BJ (cell line): ENCODE measurements around the gene GZMM. TPM values are rescaled to one million over a fixed set of nuclear protein-coding genes. Genes with fewer than 3 reads are reported as not detected.

Experiments used
- CTCF ChIA-PET: fragments of 350-600 bp; formaldehyde crosslinking; extraction: SDS; loops from one replicate; lab custom pipeline; 2021; ENCODE audit warnings: antibody characterized with exemption, inconsistent platforms; lab: Yijun Ruan, JAX
- POLR2A ChIA-PET: fragments of 300-600 bp; sonication (Branson Sonifier 250); formaldehyde crosslinking; extraction: SDS; loops from one replicate; lab custom pipeline; 2021; ENCODE audit warnings: antibody characterized with exemption; lab: Charles Lee
- DNase-seq: peaks from one replicate; pipeline ENCODE4 v3.0.0-alpha.2; 2011; ENCODE audit warnings: low read depth
- H3K27me3 ChIP-seq: 2 replicates; pipeline ENCODE4 v1.6.0; 2011; ENCODE audit warnings: low read length; ENCODE audit not compliant: control insufficient read depth, insufficient read depth
- H3K36me3 ChIP-seq: 2 replicates; pipeline ENCODE4 v1.5.1; 2011; ENCODE audit warnings: low read length; ENCODE audit not compliant: control insufficient read depth, insufficient read depth
- H3K4me3 ChIP-seq: 2 replicates; pipeline ENCODE4 v1.5.1; 2011; ENCODE audit warnings: low read depth, mild to moderate bottlenecking, control low read depth, low read length
- CTCF ChIP-seq: IDR thresholded peaks from 2 replicates; pipeline ENCODE4 v1.5.1; 2011; ENCODE audit warnings: low read depth, mild to moderate bottlenecking, control low read depth, inconsistent platforms, low read length, moderate library complexity; ENCODE audit not compliant: insufficient read depth
- polyA plus RNA-seq: library from polyadenylated mRNA; depleted of rRNA; stranded (reverse); fragments of >200 nt; gene quantifications from 2 replicates; pipeline ENCODE4 v1.2.3, GENCODE V29; 2011

Gene GZMM
- polyA plus RNA-seq, 1 experiment = not detected

GRCh38 chr19:572743-573518 is 29.1 kb downstream of the GZMM start:
- ChIA-PET POLR2A (interaction anchor here (0.5 to 0.6 kb wide), 3 partner anchors 13 to 697 kb away, joined by 3 to 6 read pairs (median 4); no protein-coding TSS in a partner anchor), CTCF (interaction anchor here (1.4 kb wide), 1 partner anchor 40 kb away, joined by 6 read pairs; the partner anchor contains the start of gene CDC34)
- H3K4me3 ChIP-seq = peak overlapping the region; percentile 86
- TF ChIP-seq CTCF = no peak
- no peak for DNase-seq
- no peaks in the 10 kb centered on the region for H3K27me3 ChIP-seq
- 0 out of 2 replicates have a peak, but pooled peaks cover 1% of the 10 kb centered on the region for H3K36me3 ChIP-seq

- Histone ChIP-seq H3K27me3 (no peaks in the 10 kb centered on the region), H3K4me3 (peak overlapping the region; percentile 86), H3K36me3 (peaks cover 1% of the 10 kb centered on the region; the same call in 1 of the 2 replicates)
- no peak for TF ChIP-seq CTCF
- POLR2A ChIA-PET = no interaction called here
- DNase-seq = no peak
- CTCF ChIA-PET = no interaction called here
Measured at GRCh38 chr19:573519-573825, 29.6 kb downstream of the GZMM start.

- no peaks in the 10 kb centered on the region for H3K27me3 ChIP-seq
- DNase-seq = no peak
- no peak for TF ChIP-seq CTCF
- CTCF ChIA-PET = interaction anchor here (1.0 to 4.9 kb wide), 3 partner anchors 11 to 42 kb away, joined by 3 to 53 read pairs (median 3); no protein-coding TSS in a partner anchor
- H3K4me3 ChIP-seq = peak overlapping the region; percentile 29
- peaks cover 5% of the 10 kb centered on the region for H3K36me3 ChIP-seq
- POLR2A ChIA-PET = no interaction called here
Measured at GRCh38 chr19:574658-575526, 31.0 kb downstream of the GZMM start.

GRCh38 chr19:575527-576506 is 32.0 kb downstream of the GZMM start:
- no peak for TF ChIP-seq CTCF

More at GRCh38 chr19:575527-576506, 32.0 kb downstream of the GZMM start:
- ChIA-PET POLR2A (no interaction called here), CTCF (interaction anchor here (0.8 to 4.9 kb wide), 6 partner anchors 10 to 158 kb away, joined by 3 to 53 read pairs (median 3); no protein-coding TSS in a partner anchor)
- Histone ChIP-seq H3K4me3 (peak overlapping the region; percentile 29), H3K36me3 (peaks cover 5% of the 10 kb centered on the region), H3K27me3 (no peaks in the 10 kb centered on the region)
- DNase-seq = no peak
